Measurements from ENCODE around the gene JADE1.

JADE1 gene

DNA sequence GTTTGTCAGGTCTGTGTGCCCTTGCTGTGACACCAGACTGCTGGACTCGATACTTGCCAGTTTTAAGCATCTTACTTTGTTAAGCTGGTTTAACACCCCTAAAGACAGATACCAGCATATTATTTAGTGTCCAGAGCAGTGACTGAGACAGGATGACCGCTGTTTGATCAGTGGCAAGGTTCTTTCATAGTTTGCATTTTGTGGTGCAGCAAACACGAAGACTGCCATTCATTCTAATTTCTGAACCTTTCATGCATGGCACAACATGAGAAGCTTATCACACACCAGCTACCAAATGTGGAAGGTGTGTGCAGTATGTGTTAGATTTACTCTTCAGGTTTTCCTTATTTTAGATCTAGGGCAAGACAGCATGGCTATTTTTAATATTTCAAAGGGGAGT, 28.2 kb downstream of the JADE1 start (continued):
- TF ChIP-seq TOX (CRISPR knock-in tag; IDR thresholded peaks at IDR 0.05; ENCODE audit: borderline replicate concordance): no peak
- no peak for TF ChIP-seq CSDC2 (CRISPR knock-in tag; IDR thresholded peaks at IDR 0.05)
- no peak for TF ChIP-seq GLIS3 (CRISPR knock-in tag; IDR thresholded peaks at IDR 0.05)

DNA sequence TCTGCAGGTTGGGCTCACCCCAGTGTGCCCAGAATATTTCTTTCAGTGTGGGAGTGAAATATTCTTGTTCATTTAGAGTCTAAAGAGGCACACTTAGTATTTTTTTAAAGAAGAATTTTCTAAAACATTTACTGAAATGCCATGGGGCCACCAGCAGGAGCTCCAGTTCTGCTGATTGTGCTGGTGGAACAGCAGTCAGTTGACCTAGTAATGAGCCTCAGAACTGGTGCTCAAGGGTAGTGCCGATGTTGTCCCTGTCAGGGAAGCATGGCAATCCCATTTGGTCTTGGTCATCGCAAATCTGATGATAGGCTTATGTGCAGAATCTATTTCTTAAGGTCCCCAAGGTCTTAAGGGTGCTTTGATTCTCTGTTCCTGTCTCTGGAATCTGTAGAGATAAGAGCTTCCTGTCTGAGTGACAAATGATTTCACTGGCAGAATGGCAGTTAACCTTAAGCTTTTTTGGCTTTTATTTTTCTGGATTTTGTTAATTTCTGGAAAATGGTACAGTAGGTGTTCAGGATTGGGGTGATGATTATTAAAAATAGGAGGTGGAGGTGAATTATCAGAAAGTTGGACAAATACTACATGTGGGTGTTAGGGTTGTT, 31.3 kb downstream of the JADE1 start:
- no peak for ATAC-seq
- TF ChIP-seq OSR1 (CRISPR knock-in tag; IDR thresholded peaks at IDR 0.05): no peak
- TF ChIP-seq, protein P1, sequence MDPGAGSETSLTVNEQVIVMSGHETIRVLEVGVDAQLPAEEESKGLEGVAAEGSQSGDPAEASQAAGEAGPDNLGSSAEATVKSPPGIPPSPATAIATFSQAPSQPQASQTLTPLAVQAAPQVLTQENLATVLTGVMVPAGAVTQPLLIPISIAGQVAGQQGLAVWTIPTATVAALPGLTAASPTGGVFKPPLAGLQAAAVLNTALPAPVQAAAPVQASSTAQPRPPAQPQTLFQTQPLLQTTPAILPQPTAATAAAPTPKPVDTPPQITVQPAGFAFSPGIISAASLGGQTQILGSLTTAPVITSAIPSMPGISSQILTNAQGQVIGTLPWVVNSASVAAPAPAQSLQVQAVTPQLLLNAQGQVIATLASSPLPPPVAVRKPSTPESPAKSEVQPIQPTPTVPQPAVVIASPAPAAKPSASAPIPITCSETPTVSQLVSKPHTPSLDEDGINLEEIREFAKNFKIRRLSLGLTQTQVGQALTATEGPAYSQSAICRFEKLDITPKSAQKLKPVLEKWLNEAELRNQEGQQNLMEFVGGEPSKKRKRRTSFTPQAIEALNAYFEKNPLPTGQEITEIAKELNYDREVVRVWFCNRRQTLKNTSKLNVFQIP (CRISPR knock-in tag; IDR thresholded peaks at IDR 0.05; ENCODE audit: borderline replicate concordance, low read depth): no peak
- TF ChIP-seq, protein P2, sequence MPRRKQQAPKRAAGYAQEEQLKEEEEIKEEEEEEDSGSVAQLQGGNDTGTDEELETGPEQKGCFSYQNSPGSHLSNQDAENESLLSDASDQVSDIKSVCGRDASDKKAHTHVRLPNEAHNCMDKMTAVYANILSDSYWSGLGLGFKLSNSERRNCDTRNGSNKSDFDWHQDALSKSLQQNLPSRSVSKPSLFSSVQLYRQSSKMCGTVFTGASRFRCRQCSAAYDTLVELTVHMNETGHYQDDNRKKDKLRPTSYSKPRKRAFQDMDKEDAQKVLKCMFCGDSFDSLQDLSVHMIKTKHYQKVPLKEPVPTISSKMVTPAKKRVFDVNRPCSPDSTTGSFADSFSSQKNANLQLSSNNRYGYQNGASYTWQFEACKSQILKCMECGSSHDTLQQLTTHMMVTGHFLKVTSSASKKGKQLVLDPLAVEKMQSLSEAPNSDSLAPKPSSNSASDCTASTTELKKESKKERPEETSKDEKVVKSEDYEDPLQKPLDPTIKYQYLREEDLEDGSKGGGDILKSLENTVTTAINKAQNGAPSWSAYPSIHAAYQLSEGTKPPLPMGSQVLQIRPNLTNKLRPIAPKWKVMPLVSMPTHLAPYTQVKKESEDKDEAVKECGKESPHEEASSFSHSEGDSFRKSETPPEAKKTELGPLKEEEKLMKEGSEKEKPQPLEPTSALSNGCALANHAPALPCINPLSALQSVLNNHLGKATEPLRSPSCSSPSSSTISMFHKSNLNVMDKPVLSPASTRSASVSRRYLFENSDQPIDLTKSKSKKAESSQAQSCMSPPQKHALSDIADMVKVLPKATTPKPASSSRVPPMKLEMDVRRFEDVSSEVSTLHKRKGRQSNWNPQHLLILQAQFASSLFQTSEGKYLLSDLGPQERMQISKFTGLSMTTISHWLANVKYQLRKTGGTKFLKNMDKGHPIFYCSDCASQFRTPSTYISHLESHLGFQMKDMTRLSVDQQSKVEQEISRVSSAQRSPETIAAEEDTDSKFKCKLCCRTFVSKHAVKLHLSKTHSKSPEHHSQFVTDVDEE (CRISPR knock-in tag; IDR thresholded peaks at IDR 0.05): no peak
- no peak for TF ChIP-seq ZFP30 (CRISPR knock-in tag; IDR thresholded peaks at IDR 0.05)
- TF ChIP-seq ARNTL (CRISPR knock-in tag; IDR thresholded peaks at IDR 0.05; ENCODE audit: borderline replicate concordance, low read depth): no peak
- no peak for TF ChIP-seq ZNF565 (CRISPR knock-in tag; conservative IDR thresholded peaks at IDR 0.05; ENCODE audit: low read depth)
- TF ChIP-seq ESRRG (CRISPR knock-in tag; IDR thresholded peaks at IDR 0.05): no peak

DNA sequence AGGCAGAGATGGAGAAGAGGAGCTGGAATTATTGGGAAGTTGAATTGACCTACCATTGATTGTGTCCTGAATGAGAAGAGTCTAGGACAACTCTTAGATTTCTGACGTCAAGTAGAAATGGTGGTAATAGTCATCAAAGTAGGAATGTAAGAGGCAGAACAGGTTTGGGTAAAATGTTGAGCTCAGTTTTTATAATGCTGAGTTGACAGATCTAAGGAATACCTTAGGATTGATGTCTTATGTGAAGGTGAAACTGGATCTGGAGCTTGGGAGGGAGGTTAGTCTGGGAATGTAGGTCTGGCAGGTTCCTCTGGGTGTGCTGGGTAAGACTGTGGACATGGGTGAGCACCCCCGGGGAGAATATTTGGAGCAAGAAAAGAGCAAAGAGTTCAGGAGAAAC, 31.9 kb downstream of the JADE1 start:
- TF ChIP-seq ZNF565 (CRISPR knock-in tag; conservative IDR thresholded peaks at IDR 0.05; ENCODE audit: low read depth): no peak
- TF ChIP-seq RARB (CRISPR knock-in tag; IDR thresholded peaks at IDR 0.05): no peak
- TF ChIP-seq ZC3H10 (CRISPR knock-in tag; IDR thresholded peaks at IDR 0.05): no peak
- TF ChIP-seq ARNTL (CRISPR knock-in tag; IDR thresholded peaks at IDR 0.05; ENCODE audit: borderline replicate concordance, low read depth): no peak
- TF ChIP-seq, protein P3, sequence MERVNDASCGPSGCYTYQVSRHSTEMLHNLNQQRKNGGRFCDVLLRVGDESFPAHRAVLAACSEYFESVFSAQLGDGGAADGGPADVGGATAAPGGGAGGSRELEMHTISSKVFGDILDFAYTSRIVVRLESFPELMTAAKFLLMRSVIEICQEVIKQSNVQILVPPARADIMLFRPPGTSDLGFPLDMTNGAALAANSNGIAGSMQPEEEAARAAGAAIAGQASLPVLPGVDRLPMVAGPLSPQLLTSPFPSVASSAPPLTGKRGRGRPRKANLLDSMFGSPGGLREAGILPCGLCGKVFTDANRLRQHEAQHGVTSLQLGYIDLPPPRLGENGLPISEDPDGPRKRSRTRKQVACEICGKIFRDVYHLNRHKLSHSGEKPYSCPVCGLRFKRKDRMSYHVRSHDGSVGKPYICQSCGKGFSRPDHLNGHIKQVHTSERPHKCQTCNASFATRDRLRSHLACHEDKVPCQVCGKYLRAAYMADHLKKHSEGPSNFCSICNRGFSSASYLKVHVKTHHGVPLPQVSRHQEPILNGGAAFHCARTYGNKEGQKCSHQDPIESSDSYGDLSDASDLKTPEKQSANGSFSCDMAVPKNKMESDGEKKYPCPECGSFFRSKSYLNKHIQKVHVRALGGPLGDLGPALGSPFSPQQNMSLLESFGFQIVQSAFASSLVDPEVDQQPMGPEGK (CRISPR knock-in tag; IDR thresholded peaks at IDR 0.05; ENCODE audit: borderline replicate concordance): no peak
- TF ChIP-seq, protein P1 (CRISPR knock-in tag; IDR thresholded peaks at IDR 0.05; ENCODE audit: borderline replicate concordance, low read depth): no peak
- ATAC-seq: no peak

DNA sequence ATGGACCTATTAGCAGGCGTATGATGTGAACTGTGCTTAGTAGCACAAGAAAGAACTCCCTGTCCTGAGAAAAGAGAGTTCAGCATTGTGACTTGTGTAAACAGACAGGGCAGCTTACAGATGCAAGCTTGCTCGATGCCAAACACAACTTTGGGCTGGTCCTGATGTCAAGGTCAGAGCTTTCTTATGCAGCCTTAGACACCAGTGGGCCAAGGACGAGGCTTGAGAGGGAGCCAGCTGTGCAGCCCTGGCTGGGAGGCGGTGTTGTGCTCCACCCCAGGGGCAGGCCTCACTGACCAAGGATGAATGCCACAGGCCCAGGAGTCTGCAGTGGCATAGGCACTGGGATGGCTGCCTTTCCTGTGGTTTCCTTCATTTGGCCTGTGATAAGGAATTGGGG, 35.4 kb downstream of the JADE1 start:
- ATAC-seq: no peak
- TF ChIP-seq GLIS3 (CRISPR knock-in tag; IDR thresholded peaks at IDR 0.05) (no peak), ZC3H10 (CRISPR knock-in tag; IDR thresholded peaks at IDR 0.05) (no peak), ZNF8 (CRISPR knock-in tag; IDR thresholded peaks at IDR 0.05) (no peak), ARNTL (CRISPR knock-in tag; IDR thresholded peaks at IDR 0.05; ENCODE audit: borderline replicate concordance, low read depth) (no peak), BACH2 (CRISPR knock-in tag; IDR thresholded peaks at IDR 0.05; ENCODE audit: borderline replicate concordance) (no peak), OSR1 (CRISPR knock-in tag; IDR thresholded peaks at IDR 0.05) (no peak), TOX (CRISPR knock-in tag; IDR thresholded peaks at IDR 0.05; ENCODE audit: borderline replicate concordance) (no peak), RARB (CRISPR knock-in tag; IDR thresholded peaks at IDR 0.05) (no peak), ZNF565 (CRISPR knock-in tag; conservative IDR thresholded peaks at IDR 0.05; ENCODE audit: low read depth) (no peak), CSDC2 (CRISPR knock-in tag; IDR thresholded peaks at IDR 0.05) (no peak), SNAI2 (CRISPR knock-in tag; IDR thresholded peaks at IDR 0.05) (no peak)
- TF ChIP-seq, protein P1 (CRISPR knock-in tag; IDR thresholded peaks at IDR 0.05; ENCODE audit: borderline replicate concordance, low read depth): no peak
- TF ChIP-seq, protein P3 (CRISPR knock-in tag; IDR thresholded peaks at IDR 0.05; ENCODE audit: borderline replicate concordance): no peak
- TF ChIP-seq, protein P2 (CRISPR knock-in tag; IDR thresholded peaks at IDR 0.05): no peak
- TF ChIP-seq, protein P4, sequence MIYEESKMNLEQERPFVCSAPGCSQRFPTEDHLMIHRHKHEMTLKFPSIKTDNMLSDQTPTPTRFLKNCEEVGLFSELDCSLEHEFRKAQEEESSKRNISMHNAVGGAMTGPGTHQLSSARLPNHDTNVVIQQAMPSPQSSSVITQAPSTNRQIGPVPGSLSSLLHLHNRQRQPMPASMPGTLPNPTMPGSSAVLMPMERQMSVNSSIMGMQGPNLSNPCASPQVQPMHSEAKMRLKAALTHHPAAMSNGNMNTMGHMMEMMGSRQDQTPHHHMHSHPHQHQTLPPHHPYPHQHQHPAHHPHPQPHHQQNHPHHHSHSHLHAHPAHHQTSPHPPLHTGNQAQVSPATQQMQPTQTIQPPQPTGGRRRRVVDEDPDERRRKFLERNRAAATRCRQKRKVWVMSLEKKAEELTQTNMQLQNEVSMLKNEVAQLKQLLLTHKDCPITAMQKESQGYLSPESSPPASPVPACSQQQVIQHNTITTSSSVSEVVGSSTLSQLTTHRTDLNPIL (CRISPR knock-in tag; IDR thresholded peaks at IDR 0.05; ENCODE audit: low read depth): no peak
